H1 (cell line): ENCODE results near the gene CLDN24. TPM values are rescaled to one million over a fixed set of nuclear protein-coding genes. Genes with fewer than 3 reads are reported as not detected.
A peak's percentile ranks its signal among the peaks of the same experiment; 100 is the strongest.

Experiments used
- CTCF ChIA-PET: fragments of 300-600 bp; sonication (Branson Sonifier 250); formaldehyde crosslinking; loops from one replicate; lab custom pipeline; 2021; ENCODE audit not compliant: partially characterized antibody; lab: Charles Lee
- POLR2A ChIA-PET: fragments of 300-600 bp; sonication (Branson Sonifier 250); formaldehyde crosslinking; loops from one replicate; lab custom pipeline; 2021; ENCODE audit warnings: inconsistent platforms; ENCODE audit not compliant: partially characterized antibody; lab: Charles Lee
- DNase-seq, 2 experiments: peaks; one replicate each; pipeline versions ENCODE4 v3.0.0 to v3.0.0-alpha.2; 2010 to 2022; ENCODE audit warnings: low spot score in 2 of 2, low read depth in 1 of 2, mixed read lengths in 1 of 2
- FAIRE-seq: peaks from 2 replicates; lab custom pipeline; 2011; peaks lifted over from hg19 to GRCh38; lab: Jason Lieb, UNC
- H2AFZ ChIP-seq: 2 replicates; pipeline ENCODE4 v1.8.1; 2012; ENCODE audit warnings: low read length, inconsistent platforms
- H2AK5ac ChIP-seq: 2 replicates; pipeline ENCODE4 v1.6.1; 2013; ENCODE audit warnings: low read depth, low read length
- H2BK120ac ChIP-seq: replicated peaks from 2 replicates; pipeline ENCODE3; 2013; ENCODE audit warnings: low read depth, low read length, inconsistent platforms
- H2BK12ac ChIP-seq: 2 replicates; pipeline ENCODE4 v1.6.1; 2013; ENCODE audit warnings: low read depth, low read length
- H2BK15ac ChIP-seq: 2 replicates; pipeline ENCODE4 v1.6.1; 2013; ENCODE audit warnings: low read length
- H2BK20ac ChIP-seq: 2 replicates; pipeline ENCODE4 v1.6.1; 2013; ENCODE audit warnings: low read length
- H2BK5ac ChIP-seq: 2 replicates; pipeline ENCODE4 v1.6.1; 2013; ENCODE audit warnings: low read depth, low read length
- H3K14ac ChIP-seq: 2 replicates; pipeline ENCODE4 v1.6.1; 2013; ENCODE audit warnings: inconsistent platforms; ENCODE audit not compliant: insufficient read length
- H3K18ac ChIP-seq: 2 replicates; pipeline ENCODE4 v1.6.1; 2013; ENCODE audit warnings: low read length; ENCODE audit errors: extremely low read depth
- H3K23ac ChIP-seq: 2 replicates; pipeline ENCODE4 v1.6.1; 2013; ENCODE audit warnings: inconsistent platforms; ENCODE audit not compliant: insufficient read length
- H3K23me2 ChIP-seq: 2 replicates; pipeline ENCODE4 v1.6.1; 2013; ENCODE audit warnings: low read depth, low read length
- H3K27ac ChIP-seq: 2 replicates; pipeline ENCODE4 v1.6.1; 2011; ENCODE audit warnings: low read depth, low read length, inconsistent platforms
- H3K27me3 ChIP-seq, 4 experiments: replicated peaks in 1 of 4; 1 replicate in 1 of 4; 2 replicates in 3 of 4; pipeline versions ENCODE4 v1.6.1 to v1.8.1; 2011 to 2013; ENCODE audit warnings: low read length in 3 of 4, mild to moderate bottlenecking in 3 of 4, inconsistent platforms in 2 of 4, mixed read lengths in 2 of 4, moderate library complexity in 1 of 4; ENCODE audit not compliant: control insufficient read depth in 3 of 4, insufficient read depth in 3 of 4; ENCODE audit errors: extremely low read depth in 1 of 4
- H3K36me3 ChIP-seq, 4 experiments: 2 replicates each; pipeline versions ENCODE4 v1.6.1 to v1.8.1; 2011 to 2013; ENCODE audit warnings: mild to moderate bottlenecking in 4 of 4, low read length in 3 of 4, moderate library complexity in 2 of 4, control low read depth in 1 of 4, inconsistent platforms in 1 of 4; ENCODE audit not compliant: insufficient read depth in 4 of 4, control insufficient read depth in 2 of 4
- H3K4ac ChIP-seq: replicated peaks from 2 replicates; pipeline ENCODE3; 2013; ENCODE audit warnings: low read length, low read depth, mixed read lengths, inconsistent platforms; ENCODE audit not compliant: insufficient read length
- H3K4me1 ChIP-seq, 4 experiments: replicated peaks in 1 of 4; 1 replicate in 1 of 4; 2 replicates in 3 of 4; pipeline versions ENCODE4 v1.6.1 to v1.8.1; 2011 to 2013; ENCODE audit warnings: low read length in 3 of 4, inconsistent platforms in 2 of 4, mixed read lengths in 1 of 4; ENCODE audit not compliant: insufficient read depth in 4 of 4, control insufficient read depth in 3 of 4
- H3K4me2 ChIP-seq, 2 experiments: 2 replicates each; pipeline versions ENCODE4 v1.6.1 to v1.8.1; 2011 to 2013; ENCODE audit warnings: low read depth in 2 of 2, low read length in 2 of 2, control low read depth in 1 of 2, inconsistent platforms in 1 of 2, mild to moderate bottlenecking in 1 of 2; ENCODE audit not compliant: insufficient read depth in 1 of 2
- H3K4me3 ChIP-seq, 4 experiments: fragments of 200-600, 300-600 bp in 1 of 4; sonication (generic), shearing (Covaris generic), sonication (Bioruptor Twin) in 1 of 4; 2 replicates each; pipeline versions ENCODE4 v1.5.1 to v1.8.1; 2011 to 2016; ENCODE audit warnings: low read length in 4 of 4, low read depth in 3 of 4, control low read depth in 2 of 4, inconsistent platforms in 2 of 4, mild to moderate bottlenecking in 2 of 4, mixed read lengths in 1 of 4, moderate library complexity in 1 of 4; ENCODE audit not compliant: insufficient read depth in 2 of 4; ENCODE audit errors: extremely low read depth in 1 of 4
- H3K56ac ChIP-seq: replicated peaks from 2 replicates; pipeline ENCODE3; 2013; ENCODE audit warnings: low read depth, mild to moderate bottlenecking, mixed read lengths, low read length, inconsistent platforms; ENCODE audit not compliant: insufficient read length
- H3K79me1 ChIP-seq: 2 replicates; pipeline ENCODE4 v1.6.1; 2013; ENCODE audit warnings: low read depth, low read length, control low read depth
- H3K79me2 ChIP-seq, 2 experiments: 2 replicates each; pipeline versions ENCODE4 v1.6.1 to v1.8.1; 2012 to 2013; ENCODE audit warnings: low read length in 2 of 2, mild to moderate bottlenecking in 2 of 2, inconsistent platforms in 1 of 2; ENCODE audit not compliant: insufficient read depth in 2 of 2, control insufficient read depth in 1 of 2
- H3K9ac ChIP-seq, 4 experiments: replicated peaks in 1 of 4; 1 replicate in 1 of 4; 2 replicates in 3 of 4; pipeline versions ENCODE4 v1.6.1 to v1.8.1; 2011 to 2013; ENCODE audit warnings: low read depth in 3 of 4, low read length in 3 of 4, control low read depth in 2 of 4, mild to moderate bottlenecking in 2 of 4, moderate library complexity in 2 of 4, inconsistent platforms in 1 of 4; ENCODE audit errors: extremely low read depth in 1 of 4
- H3K9me3 ChIP-seq, 2 experiments: 2 replicates each; pipeline versions ENCODE4 v1.6.1 to v1.8.1; 2012 to 2013; ENCODE audit warnings: mild to moderate bottlenecking in 2 of 2, moderate library complexity in 2 of 2, control low read depth in 1 of 2, inconsistent platforms in 1 of 2, low read depth in 1 of 2, low read length in 1 of 2, mixed read lengths in 1 of 2; ENCODE audit not compliant: insufficient read depth in 2 of 2
- H4K20me1 ChIP-seq, 2 experiments: replicated peaks in 1 of 2; 2 replicates each; pipeline versions ENCODE3 to v1.8.1; 2011 to 2013; ENCODE audit warnings: inconsistent platforms in 2 of 2, low read length in 2 of 2, mild to moderate bottlenecking in 1 of 2; ENCODE audit not compliant: insufficient read depth in 2 of 2, control insufficient read depth in 1 of 2
- H4K5ac ChIP-seq: 2 replicates; pipeline ENCODE4 v1.6.1; 2013; ENCODE audit warnings: low read length, low read depth, mixed read lengths, inconsistent platforms; ENCODE audit not compliant: insufficient read length
- H4K8ac ChIP-seq: 2 replicates; pipeline ENCODE4 v1.8.0; 2013; ENCODE audit warnings: mild to moderate bottlenecking, moderate library complexity, low read length, inconsistent platforms; ENCODE audit not compliant: insufficient read depth; ENCODE audit errors: extremely low read depth
- H4K91ac ChIP-seq: replicated peaks from 2 replicates; pipeline ENCODE3; 2013; ENCODE audit warnings: low read length, mixed read lengths, inconsistent platforms; ENCODE audit not compliant: insufficient read length
- CREB1 ChIP-seq: IDR thresholded peaks from 2 replicates; pipeline ENCODE4 v1.6.1; 2012; ENCODE audit warnings: inconsistent platforms
- EGR1 ChIP-seq: IDR thresholded peaks from 2 replicates; pipeline ENCODE4 v1.6.1; 2011; ENCODE audit warnings: low read depth, low read length, borderline replicate concordance
- EP300 ChIP-seq, 2 experiments: IDR thresholded peaks; 1 replicate in 1 of 2; 2 replicates in 1 of 2; pipeline ENCODE4 v1.6.1; 2011 to 2012; ENCODE audit warnings: low read depth in 2 of 2, low read length in 2 of 2, mild to moderate bottlenecking in 2 of 2, borderline replicate concordance in 1 of 2, inconsistent platforms in 1 of 2, moderate library complexity in 1 of 2
- GABPA ChIP-seq: IDR thresholded peaks from 2 replicates; pipeline ENCODE4 v1.6.1; 2011; ENCODE audit warnings: mild to moderate bottlenecking, low read length, moderate library complexity, borderline replicate concordance; ENCODE audit not compliant: insufficient read depth
- KDM4A ChIP-seq: IDR thresholded peaks from one replicate; pipeline ENCODE4 v1.7.1; 2012; ENCODE audit warnings: low read depth, mild to moderate bottlenecking, moderate library complexity, low read length, inconsistent platforms; ENCODE audit not compliant: severe bottlenecking
- KDM5A ChIP-seq: fragments of 200-600 bp; IDR thresholded peaks from 2 replicates; pipeline ENCODE4 v1.7.1; 2012; ENCODE audit warnings: mild to moderate bottlenecking, low read length, inconsistent platforms, mixed read lengths
- NRF1 ChIP-seq: IDR thresholded peaks from 2 replicates; pipeline ENCODE4 v1.6.1; 2011; ENCODE audit warnings: mild to moderate bottlenecking, low read depth, low read length, improper control_type of control experiment
- POU5F1 ChIP-seq: IDR thresholded peaks from 2 replicates; pipeline ENCODE4 v1.6.1; 2011; ENCODE audit warnings: low read depth, mild to moderate bottlenecking, low read length, moderate library complexity
- RAD21 ChIP-seq, 2 experiments: IDR thresholded peaks in 1 of 2; conservative IDR thresholded peaks in 1 of 2; 2 replicates each; pipeline ENCODE4 v1.6.1; 2011; ENCODE audit warnings: low read depth in 2 of 2, low read length in 2 of 2, improper control_type of control experiment in 1 of 2, inconsistent platforms in 1 of 2, mild to moderate bottlenecking in 1 of 2, moderate library complexity in 1 of 2
- RNF2 ChIP-seq: fragments of 200-900, 300-1000 bp; sonication (generic); IDR thresholded peaks from 2 replicates; pipeline ENCODE4 v1.7.1; 2016; ENCODE audit warnings: borderline replicate concordance, low read depth, mild to moderate bottlenecking, antibody characterized with exemption, low read length; ENCODE audit not compliant: poor library complexity, severe bottlenecking; ENCODE audit errors: missing control alignments
- SP4 ChIP-seq: IDR thresholded peaks from 2 replicates; pipeline ENCODE4 v1.6.1; 2012; ENCODE audit warnings: low read length, inconsistent platforms
- TAF1 ChIP-seq: IDR thresholded peaks from 2 replicates; pipeline ENCODE4 v1.6.1; 2011; ENCODE audit warnings: mild to moderate bottlenecking, low read depth, low read length
- TAF7 ChIP-seq: optimal IDR thresholded peaks from 2 replicates; pipeline ENCODE3; 2011; ENCODE audit warnings: low read depth, mild to moderate bottlenecking, inconsistent platforms, low read length, moderate library complexity, borderline replicate concordance
- WGBS, 2 experiments: shearing (Covaris generic) in 1 of 2; methylation state at CpG; one replicate each; pipeline versions ENCODE4 v1.1.6 to v1.1.7; 2013 to 2015; ENCODE audit warnings: low lambda C conversion rate in 2 of 2, mixed read lengths in 2 of 2, inconsistent platforms in 1 of 2, low coverage in 1 of 2, missing lambda C conversion rate in 1 of 2; ENCODE audit not compliant: insufficient replicate concordance in 2 of 2, insufficient coverage in 1 of 2, insufficient read length in 1 of 2; ENCODE audit errors: extremely low coverage in 1 of 2, missing lambda C conversion rate in 1 of 2; 5-methylcytosine and 5-hydroxymethylcytosine counted together
- polyA plus RNA-seq, 7 experiments: library from polyadenylated mRNA; depleted of rRNA in 3 of 7; stranded (reverse) in 5 of 7; unstranded in 2 of 7; fragments of >200 nt in 5 of 7; fragments of 200-250 nt in 2 of 7; gene quantifications; 1 replicate in 5 of 7; 2 replicates in 1 of 7; 4 replicates in 1 of 7; pipeline versions ENCODE4 v1.2.1 to v1.2.3, GENCODE V29; 2011 to 2013; ENCODE audit warnings: missing spikeins in 2 of 7, mixed read lengths in 2 of 7
- total RNA-seq: library from RNA; stranded (reverse); fragmentation: NEBNext Ultra II Directional; extraction: Animal tissue kit (Norgen Biotek cat#: 25700); gene quantifications from 2 replicates; pipeline ENCODE4 v1.2.1, GENCODE V29; 2021

Gene CLDN24
- total and polyA plus RNA-seq, 2 of the 8 experiments (the other 6 are each of a cell fraction or from before 2014, with no cell fraction given): not detected

DNA sequence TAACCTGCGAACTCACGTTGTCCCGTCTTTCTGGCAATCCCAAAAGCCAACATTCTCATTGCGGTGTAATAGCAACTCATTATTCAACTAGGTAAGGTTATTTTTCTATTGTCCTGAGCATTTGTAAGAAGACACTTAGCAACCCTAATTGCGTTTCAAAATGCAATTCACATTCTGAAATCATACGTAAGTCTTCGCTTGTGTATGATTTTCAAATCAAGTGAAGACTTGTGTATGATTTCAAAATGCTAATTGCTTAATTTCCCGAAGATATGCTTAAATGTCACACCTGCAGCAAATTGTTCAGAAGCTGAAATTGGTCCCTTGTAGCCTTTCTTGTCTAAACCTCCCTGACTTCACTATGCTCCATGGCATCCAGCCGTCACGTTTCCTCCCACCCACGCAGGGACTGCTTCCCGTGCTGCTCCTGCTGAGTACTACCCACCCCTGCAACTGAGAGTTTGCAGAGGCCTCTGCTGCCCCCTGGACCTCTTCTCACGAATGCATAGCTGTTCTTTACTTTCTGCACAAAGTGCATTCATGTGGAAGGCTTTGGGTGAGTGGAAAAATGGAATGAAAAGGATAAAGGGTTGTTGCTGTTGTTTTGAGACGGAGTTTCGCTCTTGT is 40.8 kb upstream of the CLDN24 start:
- Histone ChIP-seq H3K4ac (no peak overlapping the region), H2AFZ (no peak overlapping the region), H3K56ac (no peak overlapping the region), H3K23ac (no peak overlapping the region), H3K4me3 (no peak overlapping the region), H2BK12ac (no peak overlapping the region), H4K91ac (no peak overlapping the region), H2BK5ac (no peak overlapping the region), H3K9ac (no peak overlapping the region), H4K8ac (no peak overlapping the region), H4K5ac (no peak overlapping the region), H3K23me2 (no peaks in the 10 kb centered on the region), H3K14ac (no peak overlapping the region), H3K18ac (no peak overlapping the region), H3K9me3 (no peaks in the 10 kb centered on the region), H3K27me3 (no peaks in the 10 kb centered on the region), H3K4me2 (no peak overlapping the region), H2BK15ac (no peak overlapping the region), H3K4me1 (peaks cover 0 to 3% (median 0%) of the 10 kb centered on the region in 4 experiments; a peak in 2 of 7 replicates), H3K79me2 (no peaks in the 10 kb centered on the region), H2BK120ac (no peak overlapping the region), H3K36me3 (no peaks in the 10 kb centered on the region), H3K79me1 (no peaks in the 10 kb centered on the region), H3K27ac (no peak overlapping the region), H2AK5ac (no peak overlapping the region), H2BK20ac (no peak overlapping the region), H4K20me1 (no peaks in the 10 kb centered on the region)
- WGBS, 2 experiments: 73 to 100% methylated on average over 1 to 15 of the region's 15 CpGs
- FAIRE-seq: no peak
- POLR2A ChIA-PET: no interaction called here
- no peak for DNase-seq
- CTCF ChIA-PET: interaction anchor here (0.6 to 2.4 kb wide), 17 partner anchors 8 to 358 kb away, joined by 3 to 6 read pairs (median 3); no protein-coding TSS in a partner anchor
- TF ChIP-seq EP300 (IDR thresholded peaks at IDR 0.05; ENCODE audit: borderline replicate concordance in 1 of 2, low read depth in 2 of 2, low read length in 2 of 2) (no peak), SP4 (no peak), TAF7 (no peak), KDM5A (no peak), GABPA (no peak), RAD21 (IDR thresholded peaks at IDR 0.05 in 1 of 2, conservative IDR thresholded peaks at IDR 0.05 in 1 of 2; ENCODE audit: low read depth in 2 of 2, low read length in 2 of 2) (peak; percentile 60 to 68), RNF2 (no peak), POU5F1 (no peak), CREB1 (no peak), NRF1 (no peak), EGR1 (0 out of 2 replicates have a peak, but pooled peaks have one; percentile 12), TAF1 (no peak), KDM4A (no peak)
